ENCODE data around the gene SAXO1. TPM values are rescaled to one million over a fixed set of nuclear protein-coding genes. Genes with fewer than 3 reads are reported as not detected.

Gene SAXO1
- total RNA-seq, 4 donors from 2014 or later = 0.20 TPM; not detected in 3

GRCh38 chr9:18877984-18878383 lies 155.0 kb downstream of the SAXO1 start:
- ATAC-seq (no peak), DNase-seq (no peak)
- H3K4me3 ChIP-seq = no peak overlapping the region
- intact Hi-C loops (cut with DNase I; ENCODE audit: low total_unique reads) (no loop called here), in situ Hi-C loops (cut with MboI; ENCODE audit: low sequenced_read_pairs in 4 of 4) (no loop called here)
- H3K27ac ChIP-seq = no peak overlapping the region
- H3K36me3 ChIP-seq = no peaks in the 10 kb centered on the region
- H3K27me3 ChIP-seq = no peaks in the 10 kb centered on the region
- H3K9me3 ChIP-seq = no peaks in the 10 kb centered on the region
- H3K4me1 ChIP-seq = no peaks in the 10 kb centered on the region
- no peak for TF ChIP-seq POLR2A (IDR thresholded peaks at IDR 0.05)
- TF ChIP-seq CTCF (IDR thresholded peaks at IDR 0.05 in 4 of 5, conservative IDR thresholded peaks at IDR 0.05 in 1 of 5) = no peak

Other genes with a start within 250 kb of the SAXO1 start
- 10 to 100 TPM; 65.2 to 70.4 (median 65.5) TPM for gene RRAGA, start 16.2 kb upstream of the SAXO1 start, total RNA-seq
- gene HAUS6, start 69.7 kb upstream of the SAXO1 start, total RNA-seq = 1 to 10 TPM; 3.7 to 6.3 (median 5.3) TPM
- gene PLIN2, start 94.3 kb upstream of the SAXO1 start, total RNA-seq = 1,000 to 10,000 TPM in 3 of 4 donors, 100 to 1,000 TPM in 1; 485 to 1,318 (median 1,176) TPM
- gene DENND4C, start 197.5 kb upstream of the SAXO1 start, total RNA-seq = 10 to 100 TPM; 19.2 to 34.0 (median 21.3) TPM